ENCODE measurements around the gene PTPRK. TPM values are rescaled to one million over a fixed set of nuclear protein-coding genes. Genes with fewer than 3 reads are reported as not detected.

PTPRK gene
- total RNA-seq, 1 experiment from 2014 or later, result 89.3 TPM

DNA sequence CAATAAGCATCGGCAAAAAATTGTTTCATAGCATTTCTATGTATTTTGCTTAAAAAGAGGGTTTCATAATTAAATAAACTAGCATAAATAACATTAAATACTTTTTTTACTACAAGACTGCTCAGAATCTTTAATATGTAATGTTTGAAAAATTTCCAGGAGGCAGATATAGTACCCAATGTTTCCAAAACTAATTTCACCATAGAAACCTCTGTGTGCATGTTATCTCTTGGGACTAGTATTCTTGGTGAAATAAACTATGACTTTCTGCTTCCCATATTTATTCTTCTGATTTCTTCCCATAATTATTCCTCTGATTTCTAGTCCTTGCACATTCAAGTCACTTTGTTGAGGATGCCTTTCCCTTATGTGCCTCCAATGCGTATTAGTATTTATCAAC, 94.5 kb downstream of the PTPRK start:
- intact Hi-C loops (cut with micrococcal nuclease; ENCODE audit: unreplicated experiment), result no loop called here
- peaks cover 29% of the 10 kb centered on the region for H3K79me2 ChIP-seq (ENCODE audit: low read depth)

DNA sequence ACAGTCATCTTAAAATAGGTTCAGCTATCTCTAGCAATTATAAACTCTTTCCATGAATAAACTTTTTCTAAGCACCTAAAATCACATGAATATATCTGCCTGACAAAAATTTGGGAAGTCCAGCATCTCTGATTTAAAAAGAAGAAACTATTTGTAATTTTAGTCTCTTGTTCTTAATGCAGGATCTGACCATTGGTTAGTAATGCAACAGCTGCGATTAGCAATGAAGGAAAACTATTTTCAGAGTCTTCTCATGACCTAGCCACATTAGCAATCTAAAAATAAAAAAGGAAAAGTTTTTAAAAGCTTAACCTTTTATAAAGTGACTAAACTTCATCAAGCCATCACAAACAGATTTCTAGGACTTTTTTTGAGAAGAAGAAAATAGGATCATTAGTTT, 97.5 kb downstream of the PTPRK start:
- H4K20me1 ChIP-seq (ENCODE audit: insufficient read depth), result no peaks in the 10 kb centered on the region
- no peaks in the 10 kb centered on the region for H3K4me1 ChIP-seq (replicated peaks; ENCODE audit: insufficient read depth)
- H2AFZ ChIP-seq, result no peak overlapping the region
- no peaks in the 10 kb centered on the region for H3K9me2 ChIP-seq (ENCODE audit: insufficient read depth)
- BruUV-seq (replicated peaks), result no TSS peak
- ChIA-PET CTCF (no interaction called here), POLR2A (ENCODE audit: unreplicated experiment) (no interaction called here)
- TF ChIP-seq, protein P1, sequence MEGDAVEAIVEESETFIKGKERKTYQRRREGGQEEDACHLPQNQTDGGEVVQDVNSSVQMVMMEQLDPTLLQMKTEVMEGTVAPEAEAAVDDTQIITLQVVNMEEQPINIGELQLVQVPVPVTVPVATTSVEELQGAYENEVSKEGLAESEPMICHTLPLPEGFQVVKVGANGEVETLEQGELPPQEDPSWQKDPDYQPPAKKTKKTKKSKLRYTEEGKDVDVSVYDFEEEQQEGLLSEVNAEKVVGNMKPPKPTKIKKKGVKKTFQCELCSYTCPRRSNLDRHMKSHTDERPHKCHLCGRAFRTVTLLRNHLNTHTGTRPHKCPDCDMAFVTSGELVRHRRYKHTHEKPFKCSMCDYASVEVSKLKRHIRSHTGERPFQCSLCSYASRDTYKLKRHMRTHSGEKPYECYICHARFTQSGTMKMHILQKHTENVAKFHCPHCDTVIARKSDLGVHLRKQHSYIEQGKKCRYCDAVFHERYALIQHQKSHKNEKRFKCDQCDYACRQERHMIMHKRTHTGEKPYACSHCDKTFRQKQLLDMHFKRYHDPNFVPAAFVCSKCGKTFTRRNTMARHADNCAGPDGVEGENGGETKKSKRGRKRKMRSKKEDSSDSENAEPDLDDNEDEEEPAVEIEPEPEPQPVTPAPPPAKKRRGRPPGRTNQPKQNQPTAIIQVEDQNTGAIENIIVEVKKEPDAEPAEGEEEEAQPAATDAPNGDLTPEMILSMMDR (conservative IDR thresholded peaks at IDR 0.05), result no peak
- no peak for TF ChIP-seq EZH2 (IDR thresholded peaks at IDR 0.05; ENCODE audit: low read depth)
- H3K4me3 ChIP-seq, result no peak overlapping the region
- no peaks in the 10 kb centered on the region for H3K27me3 ChIP-seq (ENCODE audit: insufficient read depth, low read depth)
- peaks cover 4% of the 10 kb centered on the region; the same call in 1 of the 2 replicates for H3K9me3 ChIP-seq (ENCODE audit: insufficient read depth, low read depth)
- H3K4me2 ChIP-seq, result no peak overlapping the region
- H3K27ac ChIP-seq, result no peak overlapping the region
- no peak for DNase-seq
- intact Hi-C loops (cut with micrococcal nuclease; ENCODE audit: unreplicated experiment), result no loop called here
- peaks cover 25% of the 10 kb centered on the region for H3K79me2 ChIP-seq (ENCODE audit: low read depth)
- H3K36me3 ChIP-seq (ENCODE audit: low read depth), result no peaks in the 10 kb centered on the region; the same call in 1 of the 2 replicates
- H3F3A ChIP-seq (ENCODE audit: insufficient read depth, low read depth), result no peaks in the 10 kb centered on the region; the same call in 1 of the 2 replicates

More for the DNA sequence above, 94.5 kb downstream of the PTPRK start:
- H2AFZ ChIP-seq, result no peak overlapping the region
- TF ChIP-seq EZH2 (IDR thresholded peaks at IDR 0.05; ENCODE audit: low read depth), result no peak
- TF ChIP-seq, protein P1 (conservative IDR thresholded peaks at IDR 0.05), result no peak
- no peaks in the 10 kb centered on the region for H3K36me3 ChIP-seq (ENCODE audit: low read depth)
- no peak overlapping the region for H3K4me2 ChIP-seq
- no peak for DNase-seq
- no peaks in the 10 kb centered on the region; the same call in 1 of the 2 replicates for H3F3A ChIP-seq (ENCODE audit: insufficient read depth, low read depth)
- H3K4me3 ChIP-seq, result no peak overlapping the region
- BruUV-seq (replicated peaks), result no TSS peak
- H3K9me2 ChIP-seq (ENCODE audit: insufficient read depth), result no peaks in the 10 kb centered on the region
- H3K27ac ChIP-seq, result no peak overlapping the region
- no peaks in the 10 kb centered on the region for H3K27me3 ChIP-seq (ENCODE audit: insufficient read depth, low read depth)
- no peaks in the 10 kb centered on the region for H4K20me1 ChIP-seq (ENCODE audit: insufficient read depth)
- no peaks in the 10 kb centered on the region for H3K4me1 ChIP-seq (replicated peaks; ENCODE audit: insufficient read depth)
- ChIA-PET CTCF (no interaction called here), POLR2A (ENCODE audit: unreplicated experiment) (no interaction called here)
- H3K9me3 ChIP-seq (ENCODE audit: insufficient read depth, low read depth), result no peaks in the 10 kb centered on the region

DNA sequence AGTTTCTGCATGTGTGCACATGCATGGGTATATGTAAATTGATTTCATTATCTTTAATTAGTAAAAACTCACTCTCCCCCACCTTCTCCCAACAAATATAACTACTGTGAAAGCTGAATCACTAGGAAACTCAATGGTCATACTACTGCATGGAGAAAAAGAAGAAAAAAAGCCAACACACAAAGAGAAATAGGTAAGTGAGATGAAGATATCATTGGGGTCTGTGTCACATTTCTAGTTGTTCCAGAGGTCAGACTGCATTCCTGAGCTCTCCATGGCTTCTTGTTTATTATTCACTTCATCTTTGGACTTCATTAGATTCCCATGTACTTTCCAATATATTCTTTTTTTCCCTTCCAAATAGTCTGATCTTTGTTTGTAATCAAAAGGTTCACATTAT, 98.2 kb downstream of the PTPRK start:
- no peaks in the 10 kb centered on the region for H3K27me3 ChIP-seq (ENCODE audit: insufficient read depth, low read depth)
- POLR2A ChIA-PET (ENCODE audit: unreplicated experiment), result interaction anchor here (0.6 kb wide), 1 partner anchor 77 kb away, joined by 5 read pairs; no protein-coding TSS in a partner anchor
- intact Hi-C loops (cut with micrococcal nuclease; ENCODE audit: unreplicated experiment), result no loop called here
- no peak overlapping the region for H2AFZ ChIP-seq
- no peaks in the 10 kb centered on the region for H4K20me1 ChIP-seq (ENCODE audit: insufficient read depth)
- no peak for DNase-seq
- CTCF ChIA-PET, result no interaction called here
- H3K4me3 ChIP-seq, result no peak overlapping the region
- peaks cover 4% of the 10 kb centered on the region; the same call in 1 of the 2 replicates for H3K9me3 ChIP-seq (ENCODE audit: insufficient read depth, low read depth)
- no peaks in the 10 kb centered on the region for H3K9me2 ChIP-seq (ENCODE audit: insufficient read depth)
- peaks cover 21% of the 10 kb centered on the region for H3K79me2 ChIP-seq (ENCODE audit: low read depth)
- no peaks in the 10 kb centered on the region for H3K4me1 ChIP-seq (replicated peaks; ENCODE audit: insufficient read depth)
- no peak overlapping the region for H3K4me2 ChIP-seq
- no peak overlapping the region for H3K27ac ChIP-seq
- H3F3A ChIP-seq (ENCODE audit: insufficient read depth, low read depth), result no peaks in the 10 kb centered on the region; the same call in 1 of the 2 replicates
- TF ChIP-seq, protein P1 (conservative IDR thresholded peaks at IDR 0.05), result no peak
- TF ChIP-seq EZH2 (IDR thresholded peaks at IDR 0.05; ENCODE audit: low read depth), result no peak
- H3K36me3 ChIP-seq (ENCODE audit: low read depth), result no peaks in the 10 kb centered on the region; the same call in 1 of the 2 replicates
- no TSS peak for BruUV-seq (replicated peaks)
